NCI-H526 treated with DMSO at 0.1 percent for 48 hours (cell line): ENCODE measurements around the gene STRIP2.
"Not testable (repeated sequence)": the region's sequence is repeated elsewhere in the genome, so short reads cannot be mapped to it uniquely, and the experiment has no call there.

Experiments
- DNase-seq: peaks from one replicate; lab custom pipeline; 2025; lab: John Stamatoyannopoulos, UW

The STRIP2 gene

DNA sequence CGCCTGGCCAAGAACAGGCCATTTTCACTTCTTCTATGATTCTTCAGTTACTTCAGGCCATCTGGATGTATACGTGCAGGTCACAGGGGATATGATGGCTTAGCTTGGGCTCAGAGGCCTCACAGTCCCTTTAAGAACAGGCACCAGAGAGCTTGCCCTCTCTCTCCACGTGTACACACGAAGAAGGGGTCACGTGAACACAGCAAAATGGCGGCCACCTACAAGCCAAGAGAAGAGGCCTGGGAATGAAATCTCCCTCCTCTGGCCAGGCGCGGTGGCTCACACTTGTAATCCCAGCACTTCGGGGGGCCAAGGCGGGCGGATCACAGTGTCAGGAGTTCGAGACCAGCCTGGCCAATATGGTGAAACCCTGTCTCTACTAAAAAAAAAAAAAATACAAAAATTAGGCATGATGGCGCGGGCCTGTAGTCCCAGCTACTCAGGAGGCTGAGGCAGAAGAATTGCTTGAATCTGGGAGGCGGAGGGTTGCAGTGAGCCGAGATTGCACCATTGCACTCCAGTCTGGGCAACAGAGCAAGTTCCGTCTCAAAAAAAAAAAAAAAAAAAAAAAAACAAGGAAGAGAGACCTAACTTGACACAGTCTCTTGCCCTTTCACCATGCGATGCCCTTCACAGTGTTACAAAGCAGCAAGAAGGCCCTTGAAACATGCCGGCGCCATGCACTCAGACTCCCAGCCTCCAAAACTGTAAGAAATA is 100.5 kb downstream of the STRIP2 start:
- DNase-seq: not testable (repeated sequence)

DNA sequence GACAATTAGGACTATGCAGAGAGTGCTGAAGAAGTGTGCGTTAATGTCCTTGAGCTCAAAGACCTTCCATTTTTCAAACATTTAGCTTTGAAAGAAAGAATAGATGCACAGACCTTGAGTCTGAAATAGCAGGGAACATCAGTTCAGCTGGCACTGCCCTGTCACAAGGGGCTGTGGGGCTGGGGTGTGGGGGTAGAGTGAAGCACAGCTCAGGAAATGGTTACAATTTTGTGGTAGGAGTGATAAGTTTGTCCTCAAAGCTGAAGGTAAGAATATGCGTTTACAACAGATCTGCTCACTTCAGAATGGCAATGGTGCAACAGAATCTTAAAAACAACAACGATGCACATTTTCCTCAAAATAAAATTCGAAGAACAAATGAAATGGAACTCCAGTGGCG is 101.7 kb downstream of the STRIP2 start:
- DNase-seq: no peak

DNA sequence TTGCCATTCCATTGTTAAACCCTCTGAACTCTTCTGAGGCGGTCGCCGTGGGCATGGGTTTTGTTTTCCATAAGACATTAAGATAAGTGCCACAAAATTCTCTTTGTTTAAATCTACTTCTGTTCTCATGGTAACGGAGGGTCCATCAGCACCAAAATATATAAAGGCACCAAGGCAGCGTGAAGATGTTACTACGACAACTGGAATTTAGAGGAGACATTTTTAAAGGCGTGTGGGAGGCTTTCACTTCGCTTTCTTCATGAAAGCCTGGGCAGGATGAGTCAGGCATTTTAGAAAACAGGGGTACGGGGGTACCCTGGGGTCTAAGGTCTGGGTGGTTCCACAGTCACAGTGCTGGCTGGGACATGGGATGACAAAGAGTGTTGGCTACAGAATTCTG is 102.1 kb downstream of the STRIP2 start:
- no peak for DNase-seq
